Glomerular visceral epithelial cell (primary cell): ENCODE results near the gene SGK1.
"Not testable (repeated sequence)": the region's sequence is repeated elsewhere in the genome, so short reads cannot be mapped to it uniquely, and the experiment has no call there.

Experiments used
- DNase-seq: peaks from one replicate; pipeline ENCODE4 v3.0.0-alpha.2; 2016; ENCODE audit errors: extremely low spot score

SGK1 gene

DNA sequence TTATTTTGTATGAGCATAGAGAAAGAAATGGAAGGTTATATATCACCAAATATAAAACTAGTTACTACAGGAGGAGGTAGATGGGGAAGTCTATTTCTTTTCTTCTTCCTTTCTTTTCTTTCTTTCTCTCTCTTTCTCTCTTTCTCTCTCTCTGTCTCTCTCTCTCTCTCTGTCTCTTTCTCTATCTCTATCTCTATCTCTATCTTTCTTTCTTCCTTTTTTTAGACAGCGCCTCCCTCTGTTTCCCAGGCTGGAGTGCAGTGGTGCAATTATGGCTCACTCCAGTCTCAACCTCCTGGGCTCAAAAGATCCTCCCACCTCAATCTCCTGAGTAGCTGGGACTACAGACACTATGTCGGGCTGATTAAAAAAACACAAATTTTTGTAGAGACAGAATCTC, 10.2 kb upstream of the SGK1 start:
- no peak for DNase-seq

DNA sequence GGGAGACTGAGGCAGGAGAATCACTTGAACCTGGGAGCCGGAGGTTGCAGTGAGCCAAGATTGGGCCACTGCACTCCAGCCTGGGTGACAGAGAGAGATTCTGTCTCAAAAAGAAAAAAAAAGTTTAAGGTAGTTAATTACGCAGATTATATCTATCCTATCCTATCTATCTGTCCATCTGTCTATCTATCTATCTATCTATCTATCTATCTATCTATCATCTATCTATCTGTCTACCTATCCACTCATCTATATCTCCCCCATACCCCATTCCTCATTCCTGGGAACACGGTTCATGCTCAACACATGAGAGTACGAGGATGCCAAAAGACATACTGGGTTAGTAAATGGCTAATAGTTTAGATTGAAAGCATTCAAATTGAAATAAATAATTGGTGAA, 8.3 kb upstream of the SGK1 start:
- not testable (repeated sequence) for DNase-seq

DNA sequence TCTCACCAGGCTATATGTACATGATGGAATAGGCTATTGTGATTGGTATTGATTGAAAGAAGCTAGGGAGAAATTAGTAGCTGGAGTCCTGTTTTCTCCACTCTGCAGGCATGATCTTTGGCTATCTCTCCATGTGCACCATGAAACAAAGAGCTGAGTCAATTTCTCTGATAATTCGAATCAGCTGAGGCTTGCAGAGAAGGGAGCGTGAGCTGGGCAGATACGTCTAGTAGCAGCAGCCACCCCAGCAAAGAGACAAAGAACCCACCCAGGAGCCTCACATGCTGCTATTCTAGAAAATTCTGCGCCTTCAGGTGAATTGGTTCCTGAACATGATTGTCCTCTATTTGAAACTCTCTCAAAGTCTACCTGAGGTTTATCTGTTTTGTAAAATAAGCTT, 6.9 kb upstream of the SGK1 start:
- no peak for DNase-seq

DNA sequence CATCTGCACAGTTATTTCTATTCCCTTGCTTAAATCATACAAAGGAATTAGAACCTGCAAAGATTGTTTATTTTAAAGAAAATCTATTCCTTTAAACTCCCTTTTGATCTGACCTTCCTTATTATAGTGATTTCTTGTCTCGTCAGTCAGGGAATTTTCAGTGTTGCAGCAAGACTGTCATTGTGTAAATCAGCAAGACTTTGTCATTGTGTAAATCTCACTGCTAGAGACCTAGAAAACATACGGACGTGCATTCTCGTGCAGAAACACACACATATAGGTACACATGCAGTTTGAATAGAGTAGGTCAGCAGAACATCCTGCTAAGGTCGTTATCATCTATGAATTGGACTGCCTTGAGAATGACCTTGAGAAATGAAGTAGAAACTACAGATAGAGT, 6.2 kb upstream of the SGK1 start:
- DNase-seq, result no peak

DNA sequence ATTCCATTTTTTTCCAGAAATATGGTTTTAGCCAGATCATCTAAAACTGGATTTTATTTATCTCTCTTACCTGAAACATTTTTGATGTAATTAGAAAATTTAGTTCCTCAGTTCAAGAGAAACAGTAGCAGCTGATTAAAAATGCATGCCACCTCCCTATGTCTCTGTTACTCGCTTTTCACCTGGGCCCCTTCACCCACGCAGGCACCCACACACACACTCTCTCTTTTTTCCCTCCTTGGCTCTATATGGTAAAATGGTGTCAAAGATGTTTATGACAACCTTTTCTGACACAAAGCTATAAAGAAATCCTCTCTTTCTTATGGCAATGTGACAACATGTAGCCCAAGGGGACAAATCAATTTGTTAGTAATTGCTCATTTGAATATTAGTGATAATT, 5.8 kb upstream of the SGK1 start:
- DNase-seq, result no peak

DNA sequence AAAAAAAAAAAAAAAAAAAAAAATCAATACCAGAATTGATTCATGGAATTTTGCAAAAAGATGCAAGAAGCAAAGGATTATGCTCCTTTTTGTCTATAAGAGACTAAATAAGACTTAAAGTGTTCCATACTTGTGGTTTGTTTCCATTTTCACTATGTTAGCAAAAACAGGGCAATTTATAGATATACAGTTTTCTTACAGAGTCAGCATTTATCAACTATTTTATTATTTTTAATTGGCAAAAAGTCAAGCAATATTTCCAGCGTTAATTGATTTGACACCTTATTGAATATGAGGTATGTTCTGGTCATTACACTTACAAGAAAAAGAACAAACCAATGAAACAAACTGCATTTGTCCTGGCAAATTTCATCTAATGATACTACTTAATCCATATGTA, 5.4 kb upstream of the SGK1 start:
- DNase-seq, result no peak

DNA sequence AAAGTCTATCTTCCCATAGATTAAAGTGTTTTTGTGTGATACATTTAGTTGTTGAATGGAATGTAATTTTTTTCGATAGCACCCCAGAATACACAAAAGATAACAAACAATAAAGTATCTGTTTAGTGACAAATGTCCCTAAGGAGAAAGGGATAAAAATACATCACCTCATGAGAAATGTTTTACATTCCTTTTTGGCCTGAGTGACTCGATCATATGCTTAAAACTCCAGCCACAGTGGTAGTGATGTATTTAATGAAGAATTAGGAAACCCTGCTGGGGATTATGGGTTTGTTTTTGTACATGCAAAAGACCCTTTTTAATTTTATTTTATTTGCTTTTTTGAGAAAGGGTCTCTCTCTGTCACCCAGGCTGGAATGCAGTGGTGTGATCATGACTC, 4.3 kb upstream of the SGK1 start:
- DNase-seq, result no peak

DNA sequence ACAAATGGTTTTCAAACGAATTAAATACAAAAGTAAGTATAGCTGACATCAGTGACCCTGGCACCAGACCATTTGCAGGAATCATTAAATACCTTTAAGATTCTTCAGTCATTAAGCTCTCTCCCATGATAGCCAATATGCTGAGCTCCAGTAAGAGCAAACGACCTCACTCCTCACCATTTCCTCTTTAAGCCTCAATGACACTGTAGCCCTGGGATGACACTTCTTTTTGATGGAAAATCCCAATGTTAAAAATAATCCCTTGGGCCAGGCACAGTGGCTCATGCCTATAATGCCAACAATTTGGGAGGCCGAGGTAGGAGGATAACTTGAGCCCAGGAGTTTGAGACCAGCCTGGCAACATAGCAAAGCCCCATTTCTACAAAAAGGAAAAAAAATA, 3.3 kb upstream of the SGK1 start:
- no peak for DNase-seq

DNA sequence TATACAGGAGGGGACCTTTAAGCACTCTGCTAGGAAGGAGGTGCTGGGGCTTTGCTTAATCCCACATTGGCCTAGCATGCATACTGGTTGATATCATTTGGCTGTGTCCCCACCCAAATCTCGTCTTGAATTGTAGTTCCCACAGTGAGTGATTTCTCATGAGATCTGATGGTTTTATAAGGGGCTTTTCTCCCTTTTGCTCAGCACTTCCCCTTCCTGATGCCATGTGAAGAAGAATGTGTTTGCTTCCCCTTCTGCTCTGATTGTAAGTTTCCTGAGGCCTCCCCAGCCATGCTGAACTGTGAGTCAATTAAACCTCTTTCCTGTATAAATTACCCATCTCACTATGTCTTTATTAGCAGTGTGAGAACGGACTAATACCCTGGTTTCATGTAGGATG, 1.8 kb upstream of the SGK1 start:
- DNase-seq, result not testable (repeated sequence)

DNA sequence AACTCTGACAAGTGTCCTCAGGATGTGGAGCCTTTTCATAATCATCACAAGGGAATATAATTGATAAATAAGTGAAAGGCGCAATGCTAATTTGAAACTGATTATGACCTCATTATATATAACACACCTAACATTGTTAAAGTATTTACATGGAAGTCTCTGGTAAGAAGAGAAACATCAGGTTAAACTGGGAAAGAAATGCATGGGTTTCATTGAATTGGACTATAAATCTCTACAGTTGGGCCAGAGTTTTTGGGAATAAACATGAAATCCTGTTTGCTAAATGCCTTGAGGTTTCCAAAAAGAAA, 1.0 kb upstream of the SGK1 start:
- no peak for DNase-seq

DNA sequence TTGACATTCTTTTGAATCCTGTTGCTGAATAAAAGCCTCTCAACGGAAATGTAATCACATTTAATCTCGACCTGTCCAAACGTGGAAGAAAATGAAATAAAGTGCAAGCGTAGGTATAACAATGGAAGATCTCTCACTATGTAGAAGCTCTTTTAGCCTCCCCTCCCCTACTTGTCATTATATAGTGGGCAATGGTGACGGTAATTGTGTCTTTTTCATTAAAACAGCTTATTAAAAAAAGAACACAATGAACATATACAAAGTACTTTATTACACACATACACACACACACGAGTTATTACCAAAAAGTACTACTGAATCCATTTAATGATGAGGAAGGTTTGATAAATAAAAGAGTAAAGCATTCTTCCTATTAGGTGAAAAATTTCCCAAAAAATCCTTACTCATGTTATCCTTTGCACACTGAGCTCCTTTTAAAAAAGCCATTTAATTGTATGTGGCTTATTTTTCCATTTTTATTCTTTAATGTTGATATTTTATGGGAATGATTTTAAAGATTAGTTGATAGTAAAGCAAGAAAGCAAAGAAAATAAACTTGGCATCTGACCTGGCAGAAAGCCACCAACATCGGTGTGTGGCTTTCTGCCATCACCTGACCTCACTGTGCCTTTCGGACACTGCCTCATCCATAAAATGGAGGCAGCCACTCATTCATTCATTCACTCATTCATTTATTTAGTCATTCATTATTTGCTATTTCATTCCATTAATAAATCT, 493 bp upstream of the SGK1 start:
- no peak for DNase-seq

DNA sequence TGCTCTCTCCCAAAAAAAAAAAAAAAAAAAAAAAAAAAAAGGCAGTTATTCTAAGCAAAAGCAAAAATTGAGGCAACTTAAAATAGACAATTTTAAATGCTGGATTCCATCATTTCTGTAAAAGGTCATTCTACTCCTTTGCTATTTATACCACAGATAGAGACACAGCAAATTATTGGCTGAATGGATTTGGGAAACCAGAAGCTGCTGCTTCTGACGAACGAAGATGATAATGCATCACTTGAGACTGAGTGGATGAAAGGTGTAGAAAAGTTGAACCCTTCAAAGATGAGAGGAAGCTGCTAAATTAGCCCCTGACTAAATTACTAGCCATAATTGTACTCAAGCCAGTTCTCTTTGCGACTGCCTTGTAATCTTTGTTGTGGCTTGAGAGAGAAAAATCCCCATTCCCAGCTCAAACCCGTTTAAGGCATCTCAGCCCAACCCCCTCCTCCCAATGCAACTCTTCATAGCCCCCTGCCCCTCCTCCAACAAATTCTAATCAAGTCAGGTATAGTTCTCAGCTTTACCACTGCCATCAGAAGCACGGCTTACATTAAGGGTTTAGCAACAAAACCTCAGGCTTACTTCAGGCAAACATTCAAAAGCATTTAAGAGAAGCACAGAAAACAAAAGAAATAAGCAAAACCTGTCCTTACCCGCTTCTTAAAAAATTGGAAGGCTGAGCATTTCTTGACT, 1.0 kb downstream of the SGK1 start:
- DNase-seq, result no peak

DNA sequence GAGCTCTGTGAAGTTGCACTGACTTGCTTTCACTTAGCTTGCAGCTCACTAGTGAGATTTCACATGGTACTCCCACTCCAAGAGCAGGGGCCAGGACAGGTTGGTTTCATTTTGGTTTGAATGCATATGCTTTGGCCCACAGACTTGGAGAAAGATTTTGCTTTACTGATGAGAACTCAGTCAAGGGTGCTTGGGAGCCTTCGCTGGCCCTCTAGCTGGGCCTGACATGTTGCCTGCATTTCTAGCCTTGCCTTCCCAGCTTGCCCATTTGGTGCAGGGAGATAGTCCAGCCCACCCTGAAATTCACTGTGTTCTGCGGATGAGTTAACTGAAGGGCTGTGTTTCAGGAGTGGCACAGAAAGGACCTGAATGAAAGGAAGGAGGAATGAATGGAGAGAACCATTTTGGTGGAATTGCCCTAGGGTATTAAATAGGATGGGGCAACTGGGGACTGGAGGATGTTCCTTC, 1.9 kb downstream of the SGK1 start:
- no peak for DNase-seq

DNA sequence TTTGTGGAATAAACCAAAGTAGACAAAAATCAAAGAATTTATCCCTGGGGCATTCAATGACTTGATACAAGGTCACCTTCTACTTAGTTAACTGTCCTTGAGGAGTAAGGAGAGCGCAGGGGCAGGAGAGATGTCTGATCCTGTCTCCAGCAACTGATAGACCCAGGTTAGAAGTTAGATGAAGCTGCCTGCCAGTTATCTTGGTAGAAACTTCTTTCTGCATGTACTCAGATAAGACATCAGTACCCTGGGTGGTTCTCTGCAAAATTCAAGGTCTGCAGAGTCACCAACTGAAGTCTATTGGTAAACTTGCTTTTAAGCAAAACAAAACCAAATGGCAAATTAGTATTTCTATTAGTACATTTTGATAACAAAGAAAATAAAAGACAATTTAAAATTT, 2.7 kb downstream of the SGK1 start:
- no peak for DNase-seq

DNA sequence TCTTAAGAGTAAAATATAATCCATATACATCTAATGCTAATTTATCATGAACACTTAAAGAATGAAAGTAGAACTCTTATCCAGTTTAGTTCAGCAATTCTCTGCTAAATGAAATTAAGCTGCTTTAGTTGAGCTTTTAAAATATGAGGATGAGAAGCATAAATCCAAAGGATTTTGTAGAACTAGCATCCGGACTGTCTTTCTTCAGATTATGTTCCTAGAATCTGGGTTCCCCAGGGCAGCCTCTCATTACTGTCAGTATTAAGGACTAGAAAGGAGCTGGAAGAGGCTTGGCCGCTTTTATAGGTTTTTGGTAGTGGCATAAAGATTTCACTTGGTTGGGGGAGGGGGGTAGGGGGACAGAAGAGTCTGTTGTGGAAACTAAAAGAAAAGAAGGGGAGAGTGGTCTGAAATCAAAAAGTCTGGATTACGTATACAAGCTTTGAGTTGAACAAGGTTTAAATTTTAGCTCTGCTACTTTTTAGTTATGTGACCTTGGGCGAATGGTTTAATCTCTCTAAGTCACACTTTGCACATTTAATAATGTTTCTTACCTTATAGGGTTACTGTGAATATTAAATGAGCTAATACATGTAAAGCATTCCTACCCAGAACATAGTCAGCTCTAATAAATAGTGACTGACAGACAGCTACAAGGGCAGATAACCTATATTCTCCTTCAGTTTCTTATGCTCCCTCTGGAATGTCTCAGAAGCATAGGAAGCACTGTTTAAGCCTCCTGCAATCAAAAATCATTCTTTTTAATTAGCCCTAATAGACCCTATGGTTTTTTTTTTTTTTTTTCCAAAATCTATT, 3.7 kb downstream of the SGK1 start:
- no peak for DNase-seq

DNA sequence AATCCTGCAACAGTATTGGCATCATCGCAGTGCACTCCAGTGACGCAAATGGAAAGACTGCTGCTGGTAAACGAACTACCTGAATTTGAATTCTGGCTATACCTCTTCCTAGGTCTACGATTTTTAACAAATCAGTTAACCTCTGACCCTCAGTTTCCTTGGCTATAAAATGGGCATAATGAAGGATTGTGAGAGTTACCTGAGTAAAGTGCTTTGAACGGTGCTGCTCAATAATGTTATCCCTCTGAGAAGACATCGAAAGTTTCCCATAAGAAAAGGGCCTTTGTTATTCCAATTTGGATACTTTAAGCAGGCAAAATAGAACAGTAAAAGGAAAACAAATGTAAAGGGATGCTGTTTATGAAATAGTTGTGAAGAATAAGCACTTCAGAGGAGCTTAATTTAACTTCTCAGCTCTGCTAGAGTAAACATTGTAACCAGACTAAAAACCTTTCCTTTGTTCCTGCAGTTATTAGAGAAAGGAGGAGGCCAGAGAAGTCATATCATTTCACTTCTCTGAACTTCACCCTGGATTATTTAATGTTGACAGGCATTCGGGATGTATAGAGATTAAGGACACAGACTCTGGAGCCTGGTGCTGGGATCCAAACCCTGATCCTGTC, 5.8 kb downstream of the SGK1 start:
- no peak for DNase-seq

DNA sequence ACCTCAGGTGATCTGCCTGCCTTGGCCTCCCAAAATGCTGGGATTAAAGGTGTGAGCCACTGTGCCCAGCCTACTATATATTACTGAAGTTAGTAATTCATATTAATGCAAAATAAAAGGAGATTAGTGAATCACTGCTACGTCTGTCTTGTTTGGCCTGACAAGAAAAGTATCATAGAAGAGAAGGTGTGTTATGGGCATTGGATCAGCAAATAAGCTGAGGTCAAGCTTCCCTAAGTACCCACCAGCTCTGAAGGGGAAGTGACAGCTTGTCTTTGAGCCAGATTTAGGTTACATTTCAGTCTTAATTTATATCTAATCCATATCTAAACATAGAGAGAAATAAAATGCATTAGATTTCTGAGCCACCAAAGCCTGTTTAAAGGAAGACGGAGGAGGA, 7.1 kb downstream of the SGK1 start:
- no peak for DNase-seq

DNA sequence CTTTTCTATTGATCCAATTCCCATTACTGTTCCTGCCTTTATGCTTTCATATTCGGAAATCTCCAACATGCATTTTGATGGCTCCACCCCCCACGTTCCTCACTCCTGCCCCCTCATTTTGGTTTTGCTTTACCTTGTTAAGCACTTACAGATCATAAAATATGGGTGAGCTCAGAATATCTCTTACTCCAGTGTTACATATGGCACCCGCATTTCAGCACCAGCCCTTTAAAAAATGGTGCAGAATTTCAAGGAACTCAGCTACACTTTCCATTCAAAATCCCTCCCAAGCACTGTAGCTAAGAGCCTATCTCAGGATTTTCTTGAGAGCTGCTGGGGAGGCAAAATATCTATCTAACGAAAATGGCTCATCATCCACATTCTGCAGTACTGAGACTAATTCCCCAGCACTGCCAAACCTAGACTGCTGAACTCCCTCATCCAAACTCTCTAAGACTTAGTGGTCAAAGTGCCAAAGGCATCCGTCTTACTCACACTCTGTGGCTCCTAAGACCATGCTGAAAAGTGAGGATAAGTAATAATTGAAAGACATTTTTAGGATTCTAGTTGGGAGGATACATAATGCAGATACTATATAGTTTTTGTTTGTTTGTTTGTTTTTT, 7.8 kb downstream of the SGK1 start:
- no peak for DNase-seq

DNA sequence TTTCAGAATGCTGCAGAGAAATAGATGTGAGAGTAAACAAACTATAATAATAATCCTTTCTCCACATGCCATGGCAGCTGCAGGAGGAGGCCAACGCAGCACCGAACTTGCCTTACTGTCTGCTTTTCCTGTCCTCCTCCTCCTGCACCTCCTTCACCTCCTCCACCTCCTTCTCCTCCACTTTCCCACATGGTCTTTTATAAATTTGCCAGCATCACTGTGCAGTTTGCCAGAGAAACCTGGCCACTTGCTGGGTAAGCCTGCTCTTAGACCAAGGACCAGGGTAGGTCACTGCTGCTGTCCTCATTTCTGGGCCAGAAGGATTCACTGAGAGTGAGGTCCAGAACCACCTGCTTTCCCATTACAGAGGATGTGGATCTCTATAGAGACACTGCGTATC, 8.7 kb downstream of the SGK1 start:
- DNase-seq, result no peak

DNA sequence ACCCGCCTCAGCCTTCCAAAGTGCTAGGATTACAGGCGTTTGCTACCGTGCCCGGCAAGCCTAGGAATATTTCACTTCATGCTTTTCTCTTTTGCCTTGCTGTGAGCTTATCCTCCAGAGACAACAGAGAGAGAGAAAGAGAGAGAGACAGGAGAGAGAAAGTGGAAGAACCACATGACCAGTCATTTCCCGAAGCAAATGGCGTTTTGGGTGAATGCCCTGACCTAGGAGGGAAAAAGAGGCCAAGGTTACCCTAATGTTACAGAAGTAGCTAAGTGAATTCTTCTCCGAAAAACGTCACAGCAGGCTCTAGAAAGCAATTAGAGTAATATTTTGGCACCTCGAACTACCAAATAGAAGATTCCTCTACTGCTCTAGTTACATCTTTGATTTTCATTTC, 9.1 kb downstream of the SGK1 start:
- DNase-seq, result no peak

DNA sequence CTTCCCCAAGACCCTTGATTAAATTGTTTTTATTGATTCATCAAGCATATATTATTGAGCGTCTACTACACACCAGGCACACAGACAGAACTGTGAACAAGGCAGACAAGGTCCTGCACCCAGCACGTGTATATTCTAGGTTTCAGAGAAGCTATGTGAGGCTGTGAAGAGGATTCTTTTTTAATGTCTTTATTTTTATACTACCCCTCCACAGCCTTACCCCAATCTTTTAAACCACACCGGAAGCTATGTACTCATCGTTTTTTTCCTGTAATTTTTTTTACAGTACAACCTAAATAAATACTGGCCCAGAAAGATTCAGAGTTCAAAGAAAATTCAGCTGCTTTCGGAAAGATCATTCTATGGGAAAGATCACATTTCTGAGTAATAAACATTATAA, 10.0 kb downstream of the SGK1 start:
- no peak for DNase-seq

DNA sequence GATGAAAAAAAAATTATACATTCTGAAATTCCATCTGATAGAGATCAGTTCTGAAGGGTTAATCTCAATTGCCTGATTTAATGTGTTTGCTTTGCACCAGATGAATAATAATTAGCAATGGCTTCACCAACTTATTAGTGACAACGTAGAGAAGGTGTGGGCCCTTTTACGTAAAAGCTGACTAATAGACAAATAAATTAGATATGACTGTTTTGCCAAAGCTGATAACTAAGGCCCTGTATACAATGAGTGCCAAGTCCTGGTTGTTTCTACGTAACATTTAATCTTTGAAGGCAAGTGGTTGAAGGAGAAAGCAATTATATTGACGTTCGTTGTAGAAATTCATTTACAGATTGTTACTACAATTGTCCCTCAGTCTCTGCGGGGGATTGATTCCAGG, 10.8 kb downstream of the SGK1 start:
- no peak for DNase-seq
